ENCODE measurements around the gene RIPOR3. TPM values are rescaled to one million over a fixed set of nuclear protein-coding genes. Genes with fewer than 3 reads are reported as not detected.

RIPOR3 gene
- total RNA-seq, 1 experiment from 2014 or later = 1.1 TPM

Other genes with a start within 250 kb of the RIPOR3 start
- gene PTPN1, start 181.2 kb downstream of the RIPOR3 start, total RNA-seq (2014; rRNA removed; shearing (Covaris generic)) = 33.0 and 38.7 TPM in 2 replicates
- 18.9 and 24.5 TPM in 2 replicates for gene PARD6B, start 40.0 kb upstream of the RIPOR3 start, total RNA-seq (2014; rRNA removed; shearing (Covaris generic))
- gene BCAS4, start 103.5 kb upstream of the RIPOR3 start, total RNA-seq (2014; rRNA removed; shearing (Covaris generic)) = 17.6 and 19.3 TPM in 2 replicates
- 23.5 and 40.5 TPM in 2 replicates for gene ADNP, start 239.9 kb upstream of the RIPOR3 start, total RNA-seq (2014; rRNA removed; shearing (Covaris generic))

Measured in H7 (cell line).